GM12874 (cell line): ENCODE measurements around the gene MALSU1.

Experiments
- TF ChIP-seq, protein P1 (sequence below): IDR thresholded peaks from 2 replicates; pipeline ENCODE4 v1.5.1; 2011; ENCODE audit warnings: low read depth, mild to moderate bottlenecking, control low read depth, low read length, moderate library complexity; ENCODE audit not compliant: insufficient read depth

Gene MALSU1

DNA sequence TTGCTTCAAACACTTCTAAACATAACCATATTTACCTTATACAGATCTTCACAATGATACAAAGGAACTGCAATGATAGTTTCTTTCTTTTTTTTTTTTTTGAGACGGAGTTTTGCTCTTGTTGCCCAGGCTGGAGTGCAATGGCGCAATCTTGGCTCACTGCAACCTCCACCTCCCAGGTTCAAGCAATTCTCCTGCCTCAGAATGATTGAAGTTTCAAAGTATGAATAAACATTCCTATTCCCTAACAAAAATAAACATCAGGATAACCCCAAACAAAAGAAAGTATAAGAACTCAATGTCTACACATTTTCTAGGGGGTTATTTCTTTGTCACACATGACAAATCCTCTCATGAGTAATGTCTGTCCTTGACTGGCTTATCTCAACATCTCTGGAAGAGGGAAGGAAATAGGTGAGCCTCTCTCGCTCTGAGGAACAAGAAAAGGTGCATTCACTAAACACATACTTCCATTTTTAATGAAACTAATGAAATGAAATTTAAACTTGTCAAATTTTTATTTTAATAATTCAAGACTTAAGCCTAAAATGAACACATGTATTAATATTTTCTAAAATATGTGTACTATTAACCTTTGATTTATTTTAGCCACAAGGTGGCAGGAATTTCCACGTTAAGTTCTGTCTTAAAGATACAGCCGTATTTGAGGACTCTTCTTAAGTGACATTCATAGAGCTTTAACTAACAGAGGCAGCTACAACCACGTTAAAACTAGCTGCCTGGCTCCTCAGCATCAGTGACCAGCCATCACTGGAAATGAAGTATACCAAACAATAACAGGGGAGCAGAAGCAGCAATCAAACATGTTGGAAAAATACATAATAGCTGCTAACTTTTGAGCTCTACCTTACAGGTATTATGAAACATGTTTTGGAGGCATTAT lies 58.3 kb downstream of the MALSU1 start:
- TF ChIP-seq, protein P1, sequence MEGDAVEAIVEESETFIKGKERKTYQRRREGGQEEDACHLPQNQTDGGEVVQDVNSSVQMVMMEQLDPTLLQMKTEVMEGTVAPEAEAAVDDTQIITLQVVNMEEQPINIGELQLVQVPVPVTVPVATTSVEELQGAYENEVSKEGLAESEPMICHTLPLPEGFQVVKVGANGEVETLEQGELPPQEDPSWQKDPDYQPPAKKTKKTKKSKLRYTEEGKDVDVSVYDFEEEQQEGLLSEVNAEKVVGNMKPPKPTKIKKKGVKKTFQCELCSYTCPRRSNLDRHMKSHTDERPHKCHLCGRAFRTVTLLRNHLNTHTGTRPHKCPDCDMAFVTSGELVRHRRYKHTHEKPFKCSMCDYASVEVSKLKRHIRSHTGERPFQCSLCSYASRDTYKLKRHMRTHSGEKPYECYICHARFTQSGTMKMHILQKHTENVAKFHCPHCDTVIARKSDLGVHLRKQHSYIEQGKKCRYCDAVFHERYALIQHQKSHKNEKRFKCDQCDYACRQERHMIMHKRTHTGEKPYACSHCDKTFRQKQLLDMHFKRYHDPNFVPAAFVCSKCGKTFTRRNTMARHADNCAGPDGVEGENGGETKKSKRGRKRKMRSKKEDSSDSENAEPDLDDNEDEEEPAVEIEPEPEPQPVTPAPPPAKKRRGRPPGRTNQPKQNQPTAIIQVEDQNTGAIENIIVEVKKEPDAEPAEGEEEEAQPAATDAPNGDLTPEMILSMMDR, result no peak

DNA sequence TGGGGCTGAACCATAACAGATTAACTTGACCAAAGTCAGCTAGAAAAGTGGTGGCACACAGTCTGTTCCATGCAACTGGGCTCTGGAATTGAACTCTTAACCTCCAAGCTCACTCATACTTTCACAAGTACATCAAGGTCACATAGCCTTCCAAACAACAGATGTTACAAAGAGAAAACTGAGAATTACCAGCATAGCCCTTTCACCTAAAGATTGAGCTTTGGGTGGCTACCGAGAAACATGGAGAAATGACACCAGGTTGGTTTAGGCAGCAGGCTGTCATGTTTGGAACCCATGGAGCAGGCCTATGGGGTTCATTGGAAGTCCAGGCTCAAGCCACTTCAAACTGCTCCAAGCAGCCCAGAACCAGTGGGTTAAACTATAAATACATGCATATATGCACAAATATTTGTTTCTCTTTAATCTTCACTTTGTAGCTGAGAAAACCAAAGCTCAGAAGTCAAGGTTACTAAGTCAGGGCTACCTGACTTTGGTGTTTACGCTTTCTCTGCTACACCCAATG lies 59.1 kb downstream of the MALSU1 start:
- TF ChIP-seq, protein P1, result no peak
